GM19025 (cell line): ENCODE measurements around the gene PPP2R5E.
"Not testable (repeated sequence)": the region's sequence is repeated elsewhere in the genome, so short reads cannot be mapped to it uniquely, and the experiment has no call there.

Experiments
- ATAC-seq: cut with Tn5 transposase; IDR thresholded peaks from one replicate; pipeline ENCODE4 v1.9.1; 2021; ENCODE audit warnings: mild to moderate bottlenecking, low read depth, moderate library complexity; ENCODE audit not compliant: unreplicated experiment

The PPP2R5E gene

GRCh38 chr14:63523735-63524426, 19.3 kb downstream of the PPP2R5E start:
- no peak for ATAC-seq

- ATAC-seq: not testable (repeated sequence)
Observed at GRCh38 chr14:63522511-63522910, 20.7 kb downstream of the PPP2R5E start.

- ATAC-seq: no peak
Observed at GRCh38 chr14:63517354-63517753, 25.8 kb downstream of the PPP2R5E start.

GRCh38 chr14:63515240-63515639, 27.9 kb downstream of the PPP2R5E start:
- no peak for ATAC-seq

GRCh38 chr14:63513756-63514155, 29.4 kb downstream of the PPP2R5E start:
- ATAC-seq: no peak

- ATAC-seq: no peak
Observed at GRCh38 chr14:63512861-63513260, 30.3 kb downstream of the PPP2R5E start.

GRCh38 chr14:63510538-63510937, 32.6 kb downstream of the PPP2R5E start:
- ATAC-seq: peak; percentile 80

- ATAC-seq: no peak
Observed at GRCh38 chr14:63508033-63508432, 35.1 kb downstream of the PPP2R5E start.

- ATAC-seq: no peak
Observed at GRCh38 chr14:63504648-63505047, 38.5 kb downstream of the PPP2R5E start.

GRCh38 chr14:63501429-63501828, 41.7 kb downstream of the PPP2R5E start:
- ATAC-seq: no peak

GRCh38 chr14:63499701-63500250, 43.4 kb downstream of the PPP2R5E start:
- ATAC-seq: no peak

- no peak for ATAC-seq
Observed at GRCh38 chr14:63496837-63497400, 46.3 kb downstream of the PPP2R5E start.

- no peak for ATAC-seq
Observed at GRCh38 chr14:63493246-63493645, 49.9 kb downstream of the PPP2R5E start.

- no peak for ATAC-seq
Observed at GRCh38 chr14:63492391-63492790, 50.8 kb downstream of the PPP2R5E start.

- no peak for ATAC-seq
Observed at GRCh38 chr14:63487724-63488123, 55.5 kb downstream of the PPP2R5E start.

GRCh38 chr14:63486738-63487137, 56.4 kb downstream of the PPP2R5E start:
- ATAC-seq: no peak

- no peak for ATAC-seq
Observed at GRCh38 chr14:63483315-63483714, 59.9 kb downstream of the PPP2R5E start.

- ATAC-seq: no peak
Observed at GRCh38 chr14:63480599-63480998, 62.6 kb downstream of the PPP2R5E start.

- peak; percentile 47 for ATAC-seq
Observed at GRCh38 chr14:63478437-63478852, 64.7 kb downstream of the PPP2R5E start.

- peak; percentile 73 for ATAC-seq
Observed at GRCh38 chr14:63478010-63478409, 65.2 kb downstream of the PPP2R5E start.

- no peak for ATAC-seq
Observed at GRCh38 chr14:63477556-63477955, 65.6 kb downstream of the PPP2R5E start.

GRCh38 chr14:63475761-63476160, 67.4 kb downstream of the PPP2R5E start:
- ATAC-seq: no peak
